SK-N-SH (cell line): ENCODE results near the gene AK4. TPM values are rescaled to one million over a fixed set of nuclear protein-coding genes. Genes with fewer than 3 reads are reported as not detected.

Source experiments
- CTCF ChIA-PET: fragments of 300-600, 350-600 bp; formaldehyde crosslinking; extraction: SDS; loops from one replicate; lab custom pipeline; 2021; lab: Yijun Ruan, JAX
- POLR2A ChIA-PET: fragments of 350-600 bp; sonication (Branson Sonifier 250); formaldehyde crosslinking; extraction: SDS; loops from one replicate; lab custom pipeline; 2020; ENCODE audit warnings: antibody characterized with exemption, inconsistent platforms; lab: Yijun Ruan, JAX
- DNase-seq: peaks from one replicate; pipeline ENCODE4 v3.0.0; 2012
- H2AFZ ChIP-seq: fragments of 200-600 bp; sonication (generic); 2 replicates; pipeline ENCODE4 v1.8.1; 2016; ENCODE audit warnings: antibody characterized with exemption, mild to moderate bottlenecking, low read depth
- H3F3A ChIP-seq: fragments of 200-600 bp; sonication (generic); replicated peaks from 2 replicates; pipeline ENCODE3; 2016; ENCODE audit warnings: antibody characterized with exemption, mild to moderate bottlenecking; ENCODE audit not compliant: insufficient read depth
- H3K27ac ChIP-seq, 2 experiments: fragments of 200-500 bp in 1 of 2; fragments of 200-600 bp in 1 of 2; sonication (Bioruptor generic) in 1 of 2; sonication (generic), shearing (Covaris generic) in 1 of 2; 2 replicates each; pipeline versions ENCODE4 v1.5.1 to v1.6.1; 2014 to 2016; ENCODE audit warnings: low read depth in 2 of 2, inconsistent platforms in 1 of 2, low read length in 1 of 2, mild to moderate bottlenecking in 1 of 2, mixed read lengths in 1 of 2
- H3K27me3 ChIP-seq: fragments of 200-600 bp; sonication (generic), shearing (Covaris generic); 2 replicates; pipeline ENCODE4 v1.6.1; 2016; ENCODE audit warnings: mixed run types; ENCODE audit not compliant: insufficient read depth
- H3K36me3 ChIP-seq, 2 experiments: fragments of 200-500 bp in 1 of 2; fragments of 200-600 bp in 1 of 2; sonication (Bioruptor generic) in 1 of 2; sonication (generic) in 1 of 2; replicated peaks in 1 of 2; 2 replicates each; pipeline versions ENCODE3 to v1.5.1; 2014 to 2016; ENCODE audit warnings: low read length in 1 of 2, mild to moderate bottlenecking in 1 of 2; ENCODE audit not compliant: insufficient read depth in 2 of 2, control insufficient read depth in 1 of 2
- H3K4me1 ChIP-seq, 2 experiments: fragments of 200-500 bp in 1 of 2; fragments of 200-600 bp in 1 of 2; sonication (Bioruptor generic) in 1 of 2; sonication (generic), shearing (Covaris generic) in 1 of 2; 2 replicates each; pipeline versions ENCODE4 v1.5.1 to v1.6.1; 2014 to 2016; ENCODE audit warnings: low read depth in 1 of 2, low read length in 1 of 2, mixed run types in 1 of 2; ENCODE audit not compliant: insufficient read depth in 2 of 2, control insufficient read depth in 1 of 2
- H3K4me2 ChIP-seq: fragments of 200-600 bp; sonication (generic), shearing (Covaris generic); 2 replicates; pipeline ENCODE4 v1.6.1; 2017; ENCODE audit warnings: mixed run types
- H3K4me3 ChIP-seq, 2 experiments: fragments of 200-500 bp in 1 of 2; fragments of 200-600 bp in 1 of 2; sonication (Bioruptor generic) in 1 of 2; sonication (generic), shearing (Covaris generic) in 1 of 2; 2 replicates each; pipeline versions ENCODE4 v1.5.1 to v1.8.1; 2014 to 2016; ENCODE audit warnings: low read depth in 2 of 2, inconsistent platforms in 1 of 2, low read length in 1 of 2, mild to moderate bottlenecking in 1 of 2, mixed read lengths in 1 of 2, moderate library complexity in 1 of 2
- H3K79me2 ChIP-seq: fragments of 200-600 bp; sonication (generic); 2 replicates; pipeline ENCODE4 v1.8.1; 2017; ENCODE audit warnings: mild to moderate bottlenecking; ENCODE audit not compliant: insufficient read depth
- H3K9ac ChIP-seq: fragments of 200-600 bp; sonication (generic); 2 replicates; pipeline ENCODE4 v1.6.1; 2017; ENCODE audit warnings: mixed run types
- H3K9me2 ChIP-seq: fragments of 200-600 bp; sonication (generic); 2 replicates; pipeline ENCODE4 v1.6.1; 2017; ENCODE audit warnings: mixed run types
- H3K9me3 ChIP-seq: fragments of 200-600 bp; sonication (generic); 2 replicates; pipeline ENCODE4 v1.6.1; 2017; ENCODE audit warnings: mixed run types, mild to moderate bottlenecking, moderate library complexity
- H4K20me1 ChIP-seq: fragments of 200-600 bp; sonication (generic); 2 replicates; pipeline ENCODE4 v1.6.1; 2017; ENCODE audit warnings: mild to moderate bottlenecking, mixed run types; ENCODE audit not compliant: insufficient read depth
- CHD2 ChIP-seq: fragments of 150-350 bp; IDR thresholded peaks from 2 replicates; pipeline ENCODE4 v1.6.1; 2018; ENCODE audit warnings: low read length; ENCODE audit not compliant: partially characterized antibody
- ELF1 ChIP-seq: IDR thresholded peaks from 2 replicates; pipeline ENCODE4 v1.4.0; 2012
- EZH2phosphoT487 ChIP-seq: fragments of 200-600 bp; sonication (generic); IDR thresholded peaks from 2 replicates; pipeline ENCODE4 v1.6.1; 2017; ENCODE audit warnings: low read depth, mixed run types, mild to moderate bottlenecking, antibody characterized with exemption, moderate library complexity, borderline replicate concordance
- FOSL2 ChIP-seq: IDR thresholded peaks from 2 replicates; pipeline ENCODE4 v1.4.0; 2012; ENCODE audit warnings: low read depth, mild to moderate bottlenecking, moderate library complexity, borderline replicate concordance
- FOXJ3 ChIP-seq: sonication (generic); formaldehyde crosslinking; IDR thresholded peaks from 2 replicates; pipeline ENCODE4 v1.5.1; 2020; ENCODE audit warnings: mild to moderate bottlenecking, missing genetic modification reagents
- GABPA ChIP-seq: IDR thresholded peaks from 2 replicates; pipeline ENCODE4 v1.4.0; 2012; ENCODE audit warnings: low read depth, mild to moderate bottlenecking
- GATA2 ChIP-seq: sonication (generic); formaldehyde crosslinking; IDR thresholded peaks from 2 replicates; pipeline ENCODE4 v1.5.0; 2020; ENCODE audit warnings: mild to moderate bottlenecking, missing genetic modification reagents
- JUND ChIP-seq: IDR thresholded peaks from 2 replicates; pipeline ENCODE4 v1.4.0; 2012
- MEF2A ChIP-seq: IDR thresholded peaks from 2 replicates; pipeline ENCODE4 v1.4.0; 2012; ENCODE audit warnings: low read depth, borderline replicate concordance
- POLR2AphosphoS5 ChIP-seq: IDR thresholded peaks from 2 replicates; pipeline ENCODE4 v1.6.1; 2012; ENCODE audit warnings: low read depth, low read length
- RCOR1 ChIP-seq: fragments of 150-350 bp; IDR thresholded peaks from 2 replicates; pipeline ENCODE4 v1.6.1; 2017; ENCODE audit warnings: antibody characterized with exemption, low read length
- REST ChIP-seq: IDR thresholded peaks from 2 replicates; pipeline ENCODE4 v1.6.1; 2012; ENCODE audit warnings: mild to moderate bottlenecking, low read depth, low read length, moderate library complexity
- RFX5 ChIP-seq: IDR thresholded peaks from 2 replicates; pipeline ENCODE4 v1.6.1; 2012; ENCODE audit warnings: mild to moderate bottlenecking, improper control_type of control experiment, low read length
- SMC3 ChIP-seq: IDR thresholded peaks from 2 replicates; pipeline ENCODE4 v1.6.1; 2012; ENCODE audit warnings: low read depth, low read length, improper control_type of control experiment
- TAF1 ChIP-seq: IDR thresholded peaks from 2 replicates; pipeline ENCODE4 v1.6.1; 2012; ENCODE audit warnings: low read depth, mild to moderate bottlenecking, low read length, moderate library complexity, borderline replicate concordance
- TEAD4 ChIP-seq: IDR thresholded peaks from 2 replicates; pipeline ENCODE4 v1.4.0; 2012; ENCODE audit warnings: mild to moderate bottlenecking, borderline replicate concordance; ENCODE audit not compliant: insufficient read depth
- USF1 ChIP-seq: IDR thresholded peaks from 2 replicates; pipeline ENCODE4 v1.4.0; 2012; ENCODE audit warnings: low read depth, borderline replicate concordance
- YY1 ChIP-seq: IDR thresholded peaks from 2 replicates; pipeline ENCODE4 v1.4.0; 2012; ENCODE audit warnings: low read depth, mild to moderate bottlenecking
- ZBTB33 ChIP-seq: IDR thresholded peaks from 2 replicates; pipeline ENCODE4 v1.4.0; 2012; ENCODE audit warnings: low read depth, borderline replicate concordance
- WGBS: methylation state at CpG from one replicate; pipeline ENCODE4 v1.1.6; 2017; ENCODE audit warnings: low lambda C conversion rate; 5-methylcytosine and 5-hydroxymethylcytosine counted together
- polyA plus RNA-seq, 3 experiments: library from polyadenylated mRNA; depleted of rRNA; stranded (reverse); fragments of >200 nt; gene quantifications; 2 replicates each; pipeline ENCODE4 v1.2.3, GENCODE V29; 2012

AK4 gene
- polyA plus RNA-seq, 1 of the 3 experiments (the other 2 are of a cell fraction): 6.4 TPM

- no peak overlapping the region for H2AFZ ChIP-seq
- H3K4me1 ChIP-seq: peaks cover 0 to 4% of the 10 kb centered on the region in 2 experiments; a peak in 2 of 4 replicates
- H3K4me3 ChIP-seq: no peak overlapping the region
- H3K9me2 ChIP-seq: no peaks in the 10 kb centered on the region
- no peaks in the 10 kb centered on the region for H3K79me2 ChIP-seq
- ChIA-PET POLR2A (no interaction called here), CTCF (no interaction called here)
- DNase-seq: peak; percentile 22
- TF ChIP-seq TAF1 (no peak), EZH2phosphoT487 (no peak), YY1 (no peak), MEF2A (no peak), REST (no peak), SMC3 (no peak), RFX5 (no peak), FOSL2 (no peak), JUND (no peak), RCOR1 (no peak), USF1 (no peak), ZBTB33 (no peak), FOXJ3 (no peak), CHD2 (no peak), ELF1 (no peak), POLR2AphosphoS5 (no peak), TEAD4 (no peak), GABPA (no peak), GATA2 (no peak)
- no peak overlapping the region for H3K9ac ChIP-seq
- no peaks in the 10 kb centered on the region for H3K27me3 ChIP-seq
- no peaks in the 10 kb centered on the region for H3K9me3 ChIP-seq
- no peak overlapping the region for H3K27ac ChIP-seq
- H3K36me3 ChIP-seq: no peaks in the 10 kb centered on the region
- no peaks in the 10 kb centered on the region for H4K20me1 ChIP-seq
- no peak overlapping the region for H3K4me2 ChIP-seq
- peaks cover 6% of the 10 kb centered on the region for H3F3A ChIP-seq
- 91% methylated on average over 10 of the region's 10 CpGs for WGBS
Observed at GRCh38 chr1:65170511-65171142, 22.6 kb downstream of the AK4 start.
